Measurements from ENCODE around the gene SERPINF2.

DNA sequence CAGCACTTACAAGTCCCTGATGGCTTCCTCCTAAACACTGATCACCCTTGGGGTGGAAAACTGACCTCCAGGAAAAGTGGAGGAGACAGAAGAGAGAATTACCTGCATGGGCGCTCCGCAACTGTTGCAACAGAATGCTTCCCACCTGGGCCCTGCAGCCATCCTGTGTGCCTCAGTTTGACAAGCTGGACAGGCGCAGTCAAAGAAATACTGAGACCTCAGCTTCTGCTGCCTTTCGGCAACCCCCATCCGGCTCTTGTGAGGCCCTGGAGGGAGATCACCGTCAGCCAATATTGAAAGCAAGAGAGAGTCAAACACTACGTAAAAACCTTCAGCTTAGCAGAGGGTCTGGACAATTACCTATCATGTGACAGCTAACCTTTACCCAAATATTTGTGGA, 44.0 kb downstream of the SERPINF2 start:
- TF ChIP-seq, protein P1, sequence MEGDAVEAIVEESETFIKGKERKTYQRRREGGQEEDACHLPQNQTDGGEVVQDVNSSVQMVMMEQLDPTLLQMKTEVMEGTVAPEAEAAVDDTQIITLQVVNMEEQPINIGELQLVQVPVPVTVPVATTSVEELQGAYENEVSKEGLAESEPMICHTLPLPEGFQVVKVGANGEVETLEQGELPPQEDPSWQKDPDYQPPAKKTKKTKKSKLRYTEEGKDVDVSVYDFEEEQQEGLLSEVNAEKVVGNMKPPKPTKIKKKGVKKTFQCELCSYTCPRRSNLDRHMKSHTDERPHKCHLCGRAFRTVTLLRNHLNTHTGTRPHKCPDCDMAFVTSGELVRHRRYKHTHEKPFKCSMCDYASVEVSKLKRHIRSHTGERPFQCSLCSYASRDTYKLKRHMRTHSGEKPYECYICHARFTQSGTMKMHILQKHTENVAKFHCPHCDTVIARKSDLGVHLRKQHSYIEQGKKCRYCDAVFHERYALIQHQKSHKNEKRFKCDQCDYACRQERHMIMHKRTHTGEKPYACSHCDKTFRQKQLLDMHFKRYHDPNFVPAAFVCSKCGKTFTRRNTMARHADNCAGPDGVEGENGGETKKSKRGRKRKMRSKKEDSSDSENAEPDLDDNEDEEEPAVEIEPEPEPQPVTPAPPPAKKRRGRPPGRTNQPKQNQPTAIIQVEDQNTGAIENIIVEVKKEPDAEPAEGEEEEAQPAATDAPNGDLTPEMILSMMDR (IDR thresholded peaks at IDR 0.05) = no peak
- TF ChIP-seq POLR2A (IDR thresholded peaks at IDR 0.05) = no peak
- no peak for TF ChIP-seq POLR2AphosphoS5 (IDR thresholded peaks at IDR 0.05)
